ENCODE results near the gene TRIP12.
"Not testable (repeated sequence)": the region's sequence is repeated elsewhere in the genome, so short reads cannot be mapped to it uniquely, and the experiment has no call there.

Gene TRIP12

DNA sequence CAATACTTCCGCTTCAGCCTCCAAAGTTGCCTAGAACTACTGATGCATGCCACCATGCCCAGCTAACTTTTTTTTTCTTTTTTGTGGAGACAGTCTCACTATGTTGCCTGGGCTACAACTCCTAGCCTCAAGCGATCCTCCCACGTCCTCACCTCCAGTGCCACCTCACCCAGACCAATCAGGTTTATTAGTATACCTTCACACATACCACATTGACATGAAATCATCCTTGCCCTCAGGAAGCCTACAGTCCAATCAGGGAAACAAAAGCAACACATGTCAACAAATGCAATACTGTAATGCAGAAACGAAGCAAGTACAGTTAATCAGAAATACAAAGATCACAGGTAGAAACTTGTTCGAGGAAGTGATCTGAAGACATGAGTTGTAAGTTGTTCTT, 4.0 kb downstream of the TRIP12 start:
- DNase-seq: no peak

GRCh38 chr2:229914171-229914570, 7.6 kb downstream of the TRIP12 start:
- no peak for DNase-seq

DNA sequence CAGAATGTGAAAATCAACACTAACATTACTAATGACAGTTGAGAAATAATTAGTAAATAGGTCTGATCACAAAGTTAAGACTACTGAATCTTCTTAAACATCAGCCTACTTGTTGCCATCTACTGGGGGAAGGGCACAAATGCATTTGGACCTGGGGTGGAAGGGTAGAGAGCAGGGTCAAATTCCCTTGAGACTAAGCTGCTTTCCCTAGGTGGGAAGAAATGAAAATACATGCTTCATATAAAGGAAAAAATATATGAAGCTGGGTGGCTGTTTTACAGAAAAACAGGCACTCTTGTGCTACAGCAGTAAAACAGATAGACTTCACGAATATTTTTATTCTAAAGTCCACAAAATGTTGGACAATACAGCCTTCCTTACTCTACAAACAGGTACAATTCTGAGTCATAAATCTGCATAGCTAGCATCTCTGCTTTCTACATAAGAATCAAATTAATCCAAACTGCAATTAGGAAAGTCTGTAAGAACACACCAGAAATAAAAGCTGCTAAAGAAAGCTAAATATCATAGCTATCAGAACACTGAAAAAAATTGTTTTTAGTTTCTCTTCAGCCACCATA, 10.9 kb downstream of the TRIP12 start:
- no peak for DNase-seq

DNA sequence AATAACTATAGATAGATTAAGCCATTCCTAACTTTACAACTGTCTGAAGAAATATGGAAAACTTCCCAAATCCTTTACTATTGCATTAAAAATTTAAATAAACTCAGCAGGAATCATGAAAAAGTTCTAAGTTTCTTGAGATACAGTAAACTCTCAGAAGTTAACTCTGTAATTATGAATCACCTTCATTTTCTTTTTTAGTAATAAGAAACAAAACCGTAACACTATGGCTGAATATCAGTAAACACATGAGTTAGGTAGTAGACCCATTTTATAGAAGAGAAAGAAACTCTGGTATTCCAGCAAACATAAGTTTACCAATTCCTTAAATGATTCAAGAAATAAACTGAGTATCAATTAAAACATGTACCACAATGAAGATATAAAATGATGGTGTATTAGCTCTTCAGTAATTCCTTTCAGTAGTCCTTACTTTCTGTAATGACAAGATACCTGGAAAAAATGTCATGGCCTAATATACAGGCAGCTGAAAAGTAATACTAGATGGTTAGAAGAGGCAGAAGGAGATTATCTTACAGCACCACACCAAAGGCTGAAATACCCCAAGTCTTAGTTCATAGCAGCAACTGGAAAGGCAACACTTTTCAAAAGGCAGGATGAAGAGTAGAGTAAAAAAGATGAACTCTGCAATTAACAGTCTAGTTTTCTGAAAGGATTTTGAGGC, 11.5 kb downstream of the TRIP12 start:
- no peak for DNase-seq

- DNase-seq: no peak
Measured at GRCh38 chr2:229909090-229909489, 12.7 kb downstream of the TRIP12 start.

GRCh38 chr2:229905601-229906000, 16.2 kb downstream of the TRIP12 start:
- no peak for DNase-seq

DNA sequence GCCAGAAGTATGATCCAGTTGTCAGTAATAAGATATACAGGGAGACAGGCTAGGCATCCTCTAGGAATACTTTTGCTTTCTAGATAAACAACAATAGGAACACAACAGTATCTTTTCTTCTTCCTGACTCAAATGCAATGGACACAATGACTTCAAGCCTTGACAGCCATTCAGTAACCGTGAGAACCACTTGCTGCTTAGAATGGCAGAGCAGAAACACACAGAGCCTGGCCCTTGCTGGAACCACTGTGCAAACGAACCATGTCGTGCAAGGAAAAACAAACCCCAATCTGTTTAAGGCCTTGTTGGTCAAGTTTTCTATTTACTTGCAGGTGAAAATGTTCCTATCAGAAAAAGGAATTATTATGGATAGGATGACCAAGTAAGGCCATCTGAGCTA, 18.8 kb downstream of the TRIP12 start:
- no peak for DNase-seq

DNA sequence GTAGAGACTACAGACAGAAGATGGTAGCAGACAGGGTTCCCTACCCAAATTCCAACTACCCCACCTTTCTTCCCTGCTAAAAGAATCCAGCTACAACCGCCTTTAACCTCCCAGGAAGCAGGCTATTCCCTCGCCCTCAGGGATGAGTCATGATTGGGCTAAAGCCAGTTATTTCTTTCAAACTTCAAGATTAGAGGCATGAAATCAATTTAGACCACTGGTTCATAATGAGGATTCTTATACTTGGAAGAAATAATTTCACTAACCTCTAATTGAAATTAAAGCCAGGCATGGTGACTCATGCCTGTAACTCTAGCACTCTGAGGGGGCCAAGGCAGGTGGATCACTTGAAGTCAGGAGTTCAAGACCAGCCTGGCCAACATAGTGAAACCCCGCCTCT, 20.0 kb downstream of the TRIP12 start:
- no peak for DNase-seq

DNA sequence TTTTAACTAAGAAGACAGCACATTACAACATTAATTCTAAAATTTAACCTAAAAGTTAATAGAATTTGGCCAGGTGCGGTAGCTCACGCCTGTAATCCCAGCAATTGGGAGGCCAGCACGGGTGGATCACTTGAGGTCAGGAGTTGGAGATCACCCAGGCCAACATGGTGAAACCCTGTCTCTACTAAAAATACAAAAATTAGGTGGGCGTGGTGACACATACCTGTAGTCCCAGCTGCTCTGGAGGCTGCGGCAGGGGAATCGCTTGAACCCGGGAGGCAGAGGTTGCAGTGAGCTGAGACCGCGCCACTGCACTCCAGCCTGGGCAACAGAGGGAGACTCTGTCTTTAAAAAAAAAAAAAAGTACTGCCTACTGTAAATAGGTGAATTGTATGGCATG, 21.3 kb downstream of the TRIP12 start:
- DNase-seq: not testable (repeated sequence)

GRCh38 chr2:229900012-229900411, 21.8 kb downstream of the TRIP12 start:
- no peak for DNase-seq

DNA sequence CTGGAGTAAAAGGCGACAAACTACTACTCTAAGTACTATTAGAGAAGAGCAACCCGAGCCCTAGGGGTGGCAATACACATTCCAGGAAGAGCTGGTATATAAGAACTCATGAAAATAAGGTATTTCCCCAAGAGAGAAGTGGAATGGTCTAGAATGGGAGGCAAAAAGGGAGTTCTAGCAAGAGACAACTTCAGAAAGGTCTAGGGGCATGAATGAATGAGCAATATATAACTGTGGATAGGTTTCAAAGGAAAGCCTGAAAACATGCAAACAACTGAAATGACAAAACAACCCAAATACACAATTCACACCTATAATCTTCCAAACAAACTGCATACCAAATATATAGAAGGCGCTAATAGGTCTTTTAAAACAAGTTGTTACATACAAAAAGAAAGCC, 22.2 kb downstream of the TRIP12 start:
- no peak for DNase-seq

DNA sequence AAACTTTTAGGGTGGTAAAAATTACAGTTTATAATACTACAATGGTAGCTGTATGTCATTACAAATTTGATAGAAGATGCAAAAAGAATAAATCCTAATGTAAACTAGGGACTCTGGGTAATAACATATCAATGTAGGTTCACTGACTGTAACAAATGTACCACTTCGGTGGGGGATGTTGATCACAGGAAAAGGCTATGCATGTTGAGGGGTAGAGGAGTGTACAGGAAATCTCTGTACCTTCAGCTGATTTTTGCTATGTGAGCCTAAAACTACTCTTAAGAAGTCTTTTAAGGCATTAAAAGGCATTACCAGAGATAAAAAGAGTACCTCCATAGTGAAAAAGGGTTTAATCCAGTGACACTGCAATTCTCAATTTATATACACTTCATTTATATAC, 25.0 kb downstream of the TRIP12 start:
- no peak for DNase-seq

GRCh38 chr2:229889023-229889422, 32.8 kb downstream of the TRIP12 start:
- DNase-seq: no peak

GRCh38 chr2:229888031-229888430, 33.8 kb downstream of the TRIP12 start:
- no peak for DNase-seq

DNA sequence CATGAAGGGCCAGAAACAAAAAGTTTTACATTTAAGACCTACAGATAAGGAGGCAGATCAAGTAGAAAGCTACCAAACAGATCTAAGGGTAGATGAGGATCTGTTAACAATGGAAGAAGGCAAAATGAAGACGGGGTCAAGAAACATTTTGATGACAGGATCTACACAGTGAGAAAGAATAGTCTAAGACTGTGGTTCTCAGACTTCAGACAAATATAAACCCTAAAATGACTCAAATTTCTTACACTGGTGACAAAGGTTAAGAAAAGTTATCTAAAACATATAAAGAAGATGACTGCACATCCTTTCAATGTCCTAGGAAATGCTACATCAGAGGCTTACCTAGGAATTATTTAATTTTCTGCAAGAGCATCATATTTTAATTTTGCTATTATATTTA, 34.4 kb downstream of the TRIP12 start:
- no peak for DNase-seq

- no peak for DNase-seq
Measured at GRCh38 chr2:229884775-229885699, 36.8 kb downstream of the TRIP12 start.

DNA sequence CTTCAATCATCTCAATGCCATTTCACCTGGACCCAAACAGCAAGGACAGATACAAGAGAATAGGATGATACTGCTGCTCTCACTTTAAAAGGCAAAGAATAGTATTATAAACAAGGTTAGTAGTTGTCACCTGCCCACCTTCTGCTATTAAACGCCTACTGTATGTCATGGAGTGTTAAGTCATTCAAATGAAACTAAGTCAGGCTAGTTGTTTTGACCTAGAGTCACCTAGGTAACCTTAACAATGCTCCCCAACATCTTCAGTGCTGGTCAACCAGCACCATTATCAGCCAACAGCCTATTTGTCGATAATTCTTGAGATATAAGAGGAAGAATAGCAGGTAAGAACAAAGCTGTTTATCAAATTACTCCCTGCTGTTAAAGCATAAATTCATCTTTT, 39.2 kb downstream of the TRIP12 start:
- no peak for DNase-seq

DNA sequence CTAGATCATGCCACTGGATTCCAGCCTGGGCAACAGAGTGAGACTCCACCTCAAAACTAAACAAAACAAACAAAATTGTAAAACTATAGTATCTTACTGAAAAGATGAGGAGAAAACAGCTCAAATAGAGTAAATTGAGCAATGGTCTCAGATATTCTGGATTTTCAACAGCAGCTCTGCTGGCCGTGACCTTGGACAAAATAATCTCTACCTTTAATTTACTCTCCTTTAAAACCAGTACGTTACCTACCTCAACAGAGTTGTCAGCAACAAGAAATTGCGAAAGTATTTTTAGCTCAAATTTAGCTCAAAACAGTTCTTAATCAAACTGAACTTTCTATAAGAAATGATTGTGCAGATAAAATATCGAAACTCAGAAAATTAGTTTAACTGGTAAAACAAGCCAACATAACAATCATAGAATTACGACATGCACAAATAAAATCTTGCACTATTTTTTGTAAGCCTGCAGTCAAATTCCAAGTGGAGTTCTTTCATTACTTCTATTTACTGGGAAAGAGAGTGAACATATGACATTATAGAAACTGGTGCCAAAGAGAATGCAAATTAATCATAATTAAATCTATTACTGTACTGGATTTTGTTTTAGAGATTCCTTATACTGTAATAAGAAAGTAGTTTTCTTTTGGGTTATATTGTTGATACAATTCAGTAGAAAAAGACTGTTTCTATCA, 40.8 kb downstream of the TRIP12 start:
- DNase-seq: no peak

GRCh38 chr2:229879191-229879950, 42.4 kb downstream of the TRIP12 start:
- no peak for DNase-seq

DNA sequence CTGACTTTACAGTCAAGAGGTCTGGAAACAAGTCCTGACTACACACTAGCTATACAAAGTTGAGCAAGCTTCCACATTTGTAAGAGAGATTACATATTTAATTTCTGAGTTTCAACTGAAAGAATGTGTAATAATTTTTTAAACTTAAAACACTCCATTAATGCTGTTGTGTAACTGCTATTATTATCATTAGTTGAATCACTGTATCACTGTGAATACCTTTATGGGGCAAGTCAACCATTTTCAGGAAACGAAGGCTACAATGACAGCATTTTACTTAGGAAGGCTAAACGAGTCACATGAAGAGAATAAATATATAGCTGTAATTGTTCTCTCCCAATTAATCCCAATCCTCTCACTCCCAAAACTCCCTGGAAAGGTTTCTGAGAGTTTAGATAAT, 46.3 kb downstream of the TRIP12 start:
- no peak for DNase-seq

DNA sequence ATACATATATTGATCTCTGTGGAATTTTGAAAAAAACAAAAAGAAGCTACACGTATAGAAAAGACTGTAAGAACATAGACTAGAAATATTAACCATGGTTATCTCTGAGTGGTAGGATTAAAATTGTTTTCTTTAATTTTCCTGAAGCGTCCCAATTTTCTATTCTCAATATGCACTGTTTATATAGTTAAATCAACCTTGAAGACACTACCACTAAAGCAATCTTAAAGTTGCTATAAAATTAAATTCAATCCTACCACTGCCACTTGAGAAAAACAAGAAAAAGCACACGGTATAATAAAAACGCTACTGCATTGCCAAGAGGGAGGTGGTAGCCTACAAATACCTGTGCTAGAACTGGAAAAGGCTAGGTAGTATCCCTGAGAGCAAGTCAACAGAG, 47.2 kb downstream of the TRIP12 start:
- no peak for DNase-seq

DNA sequence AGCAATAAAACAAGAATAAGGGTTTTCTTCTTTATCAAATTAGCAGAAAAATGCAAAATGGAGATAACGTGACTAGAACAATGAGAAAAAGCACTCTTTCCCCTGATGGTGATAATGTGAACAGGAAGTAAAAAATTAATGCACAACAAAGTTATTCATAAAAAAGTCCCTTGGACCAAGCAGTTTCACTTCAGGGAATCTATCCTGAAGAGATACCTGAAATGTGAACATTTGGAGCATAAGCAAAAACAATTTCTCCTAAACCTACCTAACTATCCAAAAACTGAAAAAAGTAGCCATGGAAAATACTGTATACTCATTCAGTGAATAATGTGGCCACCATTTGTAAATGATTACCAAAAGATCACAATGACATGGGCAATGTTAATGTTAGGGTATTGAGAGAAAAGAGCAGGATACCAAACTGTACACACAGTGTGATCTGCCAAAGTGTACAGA, 48.7 kb downstream of the TRIP12 start:
- no peak for DNase-seq
